Umbilical cord (tissue), 2 donors: ENCODE results near the gene SAMM50. TPM values are rescaled to one million over a fixed set of nuclear protein-coding genes. Genes with fewer than 3 reads are reported as not detected.

Source experiments
- DNase-seq: peaks from one replicate; pipeline ENCODE4 v3.0.0-alpha.2; 2015; ENCODE audit warnings: low spot score
- total RNA-seq: library from RNA; depleted of rRNA; stranded (reverse); fragments of >200 nt; gene quantifications from one replicate; pipeline ENCODE4 v1.2.3, GENCODE V29; 2014; ENCODE audit warnings: low replicate concordance; ENCODE audit not compliant: insufficient read depth

SAMM50 gene
- total RNA-seq, 1 donor from 2014 or later, result 18.8 TPM

- no peak for DNase-seq
Observed at GRCh38 chr22:43976861-43977795, 21.9 kb downstream of the SAMM50 start.

DNA sequence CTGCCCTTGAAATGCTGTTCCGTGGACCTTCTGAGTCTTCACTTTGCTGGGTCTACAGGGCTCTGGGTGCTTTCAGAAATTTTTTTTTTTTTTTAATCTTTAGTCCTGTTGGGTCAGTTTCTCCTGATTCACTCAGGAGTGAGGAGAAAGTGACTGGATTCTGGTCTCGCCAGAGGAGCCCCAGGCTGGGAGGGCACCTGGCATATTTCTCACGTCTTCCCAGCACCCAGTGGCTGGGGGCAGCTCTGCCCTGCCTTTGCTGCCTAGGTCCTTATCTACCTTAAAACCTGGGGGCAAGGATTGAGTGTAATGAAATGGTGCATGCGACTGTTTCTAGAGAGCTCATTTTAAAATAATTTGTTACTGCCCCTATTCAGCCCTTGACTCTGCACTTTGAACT, 23.3 kb downstream of the SAMM50 start:
- DNase-seq, result no peak

GRCh38 chr22:43980579-43980978, 25.3 kb downstream of the SAMM50 start:
- DNase-seq, result no peak

DNA sequence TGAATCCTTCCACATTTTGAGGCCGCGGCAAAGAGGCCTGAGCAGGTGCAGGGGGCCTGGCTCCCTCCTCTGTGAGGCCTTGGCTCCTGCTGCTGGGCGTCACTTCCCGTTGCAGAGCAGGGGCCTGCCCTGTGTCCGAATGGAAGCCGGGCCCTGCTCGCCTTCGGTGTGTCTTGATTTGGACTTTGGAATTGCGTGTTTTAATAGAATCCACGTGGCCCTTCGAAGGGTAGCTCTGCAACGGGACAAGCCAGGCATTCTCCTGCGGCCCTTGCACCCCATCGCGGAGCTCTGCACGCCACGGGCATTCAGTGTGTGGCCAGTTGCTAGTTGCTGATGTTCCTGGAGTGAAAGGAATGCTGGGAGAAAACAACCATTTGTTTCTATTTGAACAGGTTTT, 25.8 kb downstream of the SAMM50 start:
- no peak for DNase-seq

DNA sequence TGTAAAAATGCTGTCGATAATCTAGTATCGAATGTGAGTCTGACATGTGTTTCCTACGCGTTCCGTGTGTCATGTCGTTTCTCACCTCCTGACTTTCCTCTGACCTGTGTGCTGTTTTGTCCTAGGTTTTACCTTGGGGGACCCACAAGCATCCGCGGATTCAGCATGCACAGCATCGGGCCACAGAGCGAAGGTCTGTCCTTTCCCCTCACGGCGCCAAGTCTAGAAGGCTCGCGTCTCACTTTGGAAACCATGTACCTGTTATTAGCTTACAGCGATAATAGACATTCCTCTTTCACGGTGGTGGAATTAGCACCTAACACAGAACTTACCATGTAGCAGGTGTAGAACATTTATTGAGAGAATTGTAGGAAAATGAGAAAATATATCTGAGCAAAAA, 28.6 kb downstream of the SAMM50 start:
- no peak for DNase-seq

DNA sequence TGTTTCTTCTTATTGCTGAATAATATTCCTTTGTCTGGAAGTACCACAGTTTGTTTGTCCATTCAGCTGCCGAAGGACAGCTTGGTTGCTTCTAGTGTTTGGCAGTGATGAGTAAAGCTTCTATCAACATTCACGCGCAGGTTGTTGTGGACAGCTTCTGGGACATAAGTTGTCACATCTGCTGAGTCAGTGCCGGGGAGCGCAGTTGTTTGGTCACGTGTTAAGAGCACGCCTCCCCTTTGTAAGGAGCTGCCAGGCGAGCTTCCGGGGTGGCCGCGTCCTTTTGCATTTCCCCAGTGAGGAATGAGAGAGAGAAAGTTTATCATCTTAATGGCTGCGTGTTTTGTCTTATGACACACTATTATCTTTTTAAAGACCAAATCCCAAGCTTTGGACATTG, 30.3 kb downstream of the SAMM50 start:
- DNase-seq, result no peak

DNA sequence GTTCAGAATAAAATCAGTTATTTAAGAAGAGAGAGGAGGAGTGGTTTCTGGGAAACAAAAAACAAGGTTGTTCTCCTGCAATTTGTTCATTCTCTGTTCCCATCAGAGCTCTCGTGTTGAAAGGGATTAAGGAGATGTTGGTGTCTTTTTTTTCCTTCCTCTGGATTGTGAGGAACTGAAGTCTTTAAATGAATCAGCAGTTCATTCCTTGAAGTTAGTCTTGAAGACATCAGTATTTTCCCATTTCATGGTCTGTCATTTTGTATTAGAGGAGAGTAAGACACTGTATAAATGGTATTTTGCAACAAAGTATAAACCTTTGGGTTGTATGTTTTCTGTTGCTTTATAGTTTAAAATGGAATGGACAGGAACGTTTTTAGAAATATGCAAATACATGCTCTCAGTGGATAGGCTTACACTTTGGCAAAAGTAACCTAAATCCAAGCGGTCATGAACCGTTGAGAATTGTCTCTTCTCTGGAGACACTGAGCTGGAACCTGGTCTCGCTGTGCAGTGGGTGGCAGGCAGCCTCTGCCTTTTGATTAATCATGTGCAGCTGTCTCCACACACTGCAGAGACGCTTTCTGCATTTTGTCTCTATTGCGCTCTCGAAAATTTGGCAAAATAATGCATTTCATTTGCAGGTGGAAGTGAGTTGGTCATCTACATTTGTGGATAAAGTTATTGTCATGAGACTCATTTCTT, 33.0 kb downstream of the SAMM50 start:
- DNase-seq, result no peak

GRCh38 chr22:43988960-43989359, 33.7 kb downstream of the SAMM50 start:
- no peak for DNase-seq

DNA sequence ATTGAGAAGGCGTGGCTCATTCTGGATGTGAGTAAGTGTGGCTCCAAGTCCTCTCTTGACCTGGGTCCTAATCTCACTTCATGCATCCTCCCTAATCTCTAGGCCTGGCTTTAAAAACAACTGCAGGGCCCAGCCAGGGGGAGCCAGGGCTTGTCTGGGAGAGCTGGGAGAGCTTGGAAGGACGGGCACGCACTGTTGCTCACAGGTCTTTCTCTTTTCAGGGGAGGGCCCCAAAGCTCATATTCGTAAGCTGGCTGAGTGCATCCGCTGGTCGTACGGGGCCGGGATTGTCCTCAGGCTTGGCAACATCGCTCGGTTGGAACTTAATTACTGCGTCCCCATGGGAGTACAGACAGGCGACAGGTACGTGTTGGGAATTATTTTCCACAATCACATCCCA, 34.8 kb downstream of the SAMM50 start:
- no peak for DNase-seq

- DNase-seq, result no peak
Observed at GRCh38 chr22:43991316-43992020, 36.2 kb downstream of the SAMM50 start.

DNA sequence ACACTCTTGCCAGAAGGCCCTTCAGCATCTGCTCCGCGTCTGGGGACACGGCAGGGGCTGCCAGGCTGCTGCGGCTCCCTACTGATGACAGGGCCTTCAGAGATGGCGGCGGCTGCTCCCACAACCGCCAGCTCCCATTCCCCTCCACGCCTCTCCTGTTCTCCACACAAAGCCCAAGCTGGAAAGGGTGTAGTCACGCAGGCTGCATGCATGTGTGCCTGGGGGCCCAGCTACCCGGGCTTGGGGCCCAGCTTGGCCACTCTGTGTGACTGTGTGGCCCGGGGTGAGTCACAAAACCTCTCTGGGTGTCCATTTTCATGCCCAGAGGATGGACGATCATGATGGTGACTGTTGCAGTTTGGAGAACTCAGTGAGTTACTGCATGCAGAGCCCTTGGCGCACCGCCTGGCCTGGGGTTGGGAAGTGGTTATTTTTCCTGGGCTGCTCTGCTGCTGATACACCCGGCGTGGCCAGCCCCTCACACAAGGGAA, 37.1 kb downstream of the SAMM50 start:
- DNase-seq, result no peak

GRCh38 chr22:43993072-43993760, 38.0 kb downstream of the SAMM50 start:
- peak; percentile 58 for DNase-seq

- DNase-seq, result no peak
Observed at GRCh38 chr22:43994006-43994405, 38.8 kb downstream of the SAMM50 start.

- DNase-seq, result no peak
Observed at GRCh38 chr22:43994416-43994815, 39.2 kb downstream of the SAMM50 start.

GRCh38 chr22:43995057-43995685, 39.9 kb downstream of the SAMM50 start:
- no peak for DNase-seq

DNA sequence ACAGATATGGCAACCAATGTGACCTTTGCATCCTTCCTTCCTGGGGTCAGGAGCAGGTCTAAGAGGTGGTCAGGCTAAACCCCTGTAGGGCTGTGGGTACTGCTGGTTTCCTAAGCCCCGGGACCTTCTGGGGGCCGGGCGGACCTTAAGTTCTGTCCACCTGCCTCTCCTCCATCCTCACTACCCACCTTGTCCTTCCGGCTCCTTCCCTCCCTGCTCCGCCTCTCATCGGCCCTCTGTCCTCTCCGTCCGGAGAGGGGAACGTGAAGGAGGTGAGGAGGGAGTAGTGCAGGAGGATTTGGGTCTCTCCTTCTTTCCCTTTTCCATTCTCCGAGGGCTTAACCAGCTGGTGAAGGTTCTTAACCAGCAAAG, 40.5 kb downstream of the SAMM50 start:
- no peak for DNase-seq

DNA sequence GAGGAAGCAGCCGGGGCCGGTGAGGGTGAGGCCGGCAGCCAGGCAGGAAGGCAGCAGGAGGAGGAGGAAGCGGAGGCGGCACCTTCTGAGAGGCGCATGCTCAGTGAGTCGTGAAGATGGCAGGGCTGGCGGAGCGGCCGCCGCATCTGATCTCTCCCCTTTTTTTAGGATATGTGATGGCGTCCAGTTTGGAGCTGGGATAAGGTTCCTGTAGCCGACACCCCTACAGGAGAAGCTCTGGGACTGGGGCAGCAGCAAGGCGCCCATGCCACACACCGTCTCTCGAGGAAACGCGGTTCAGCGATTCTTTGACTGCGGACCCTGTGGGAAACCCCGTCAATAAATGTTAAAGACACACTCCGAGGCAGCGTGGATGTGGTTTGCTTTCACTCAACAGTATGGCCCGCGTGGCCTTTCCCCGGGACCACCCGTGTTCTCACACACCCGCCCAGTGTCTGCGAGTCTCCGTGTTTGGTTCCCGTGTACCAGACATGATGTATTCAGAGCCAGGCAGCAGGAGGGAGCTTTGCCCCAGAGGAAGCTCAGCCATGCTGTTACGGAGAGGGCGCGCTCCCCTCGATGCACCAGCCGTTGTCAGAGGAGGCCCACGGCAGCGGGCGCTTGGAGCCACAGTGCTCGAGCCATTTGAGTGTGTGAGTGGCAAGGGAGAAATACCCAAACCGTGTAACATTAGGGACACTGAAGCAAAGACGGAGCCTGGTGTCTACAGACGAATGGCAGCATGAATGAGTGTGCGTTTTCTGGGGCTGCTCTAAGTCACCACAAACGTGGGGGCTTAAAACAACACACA, 41.1 kb downstream of the SAMM50 start:
- DNase-seq, result no peak

DNA sequence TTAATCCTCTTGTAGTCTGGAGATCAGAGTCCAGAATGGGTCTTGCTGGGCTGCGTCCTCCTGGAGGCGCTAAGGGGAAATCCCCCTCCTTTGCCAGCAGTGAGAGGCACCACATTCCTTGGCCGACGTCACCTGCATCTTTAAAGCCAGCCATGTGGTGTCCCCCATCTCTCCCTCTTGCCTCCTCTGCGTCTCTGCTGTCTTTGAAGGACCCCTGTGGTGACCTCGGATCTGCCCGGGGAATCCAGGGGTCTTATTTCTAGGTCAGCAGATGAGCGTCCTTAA, 41.7 kb downstream of the SAMM50 start:
- DNase-seq, result no peak

GRCh38 chr22:43998679-43999264, 43.5 kb downstream of the SAMM50 start:
- no peak for DNase-seq

DNA sequence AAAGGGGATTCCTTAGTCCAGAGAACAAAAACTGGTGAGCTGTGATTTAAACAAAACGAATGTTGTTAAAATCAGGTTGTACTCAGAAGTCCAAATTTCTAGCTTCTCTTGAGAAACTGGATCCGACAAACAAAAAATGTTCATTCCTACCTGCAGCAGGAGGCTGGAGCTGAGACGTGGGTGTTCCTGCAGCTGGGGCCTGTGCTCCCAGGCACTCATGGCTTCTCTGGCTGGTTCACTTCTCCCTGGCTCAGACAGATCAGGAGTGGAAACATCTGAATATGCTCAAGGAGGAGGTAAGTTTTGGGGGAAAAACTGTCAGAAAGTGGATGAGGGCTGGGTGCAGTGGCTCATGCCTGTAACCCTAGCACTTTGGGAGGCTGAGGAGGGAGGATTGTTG, 44.1 kb downstream of the SAMM50 start:
- DNase-seq, result no peak
